HL-60 (cell line): Measurements from ENCODE around the gene SLC25A15.

ENCODE experiments used
- GABPA ChIP-seq: IDR thresholded peaks from 2 replicates; pipeline ENCODE4 v1.6.1; 2012; ENCODE audit warnings: low read depth
- POLR2AphosphoS5 ChIP-seq: IDR thresholded peaks from 2 replicates; pipeline ENCODE4 v1.6.1; 2012; ENCODE audit warnings: low read depth
- SPI1 ChIP-seq: IDR thresholded peaks from 2 replicates; pipeline ENCODE4 v1.6.1; 2012; ENCODE audit warnings: low read depth, mild to moderate bottlenecking, borderline replicate concordance
- TF ChIP-seq, protein P1 (sequence below): IDR thresholded peaks from one replicate; pipeline ENCODE4 v1.5.1; 2011; ENCODE audit warnings: low read length, control low read depth, inconsistent platforms; ENCODE audit not compliant: insufficient read depth

DNA sequence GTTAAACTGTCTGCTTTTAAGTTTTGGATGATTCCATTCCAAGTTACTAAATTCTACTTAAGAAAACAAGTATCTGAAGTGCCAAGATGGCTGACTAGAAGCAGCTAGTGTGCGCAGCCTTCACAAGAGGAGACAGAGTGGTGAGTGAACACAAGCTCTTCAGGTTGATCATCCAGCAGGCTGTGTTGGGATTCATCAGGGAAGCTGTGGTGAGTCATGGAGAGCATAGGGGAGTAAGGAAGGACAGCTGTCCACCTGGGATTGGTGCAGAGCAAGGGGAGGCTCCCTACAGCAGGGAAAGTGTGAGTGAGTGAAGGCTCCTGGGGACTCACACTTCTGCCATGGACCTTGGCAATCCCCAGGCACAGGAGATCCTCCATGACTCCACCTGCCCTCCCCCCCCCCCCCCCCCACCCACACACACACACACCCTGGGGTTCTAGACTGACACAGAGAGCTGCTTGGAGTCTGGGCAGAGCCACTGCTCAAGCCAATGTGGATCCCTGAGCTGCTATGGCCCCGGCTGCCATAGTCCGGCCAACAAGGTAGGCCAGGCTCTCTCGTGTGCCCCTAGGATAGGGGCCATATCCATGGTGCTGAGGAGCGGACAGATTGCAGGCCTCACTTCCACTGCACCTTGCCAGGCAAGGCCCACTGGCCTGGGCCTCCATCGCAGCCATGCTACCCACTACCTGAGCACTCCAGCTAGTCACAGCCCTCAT lies 23.5 kb downstream of the SLC25A15 start:
- TF ChIP-seq, protein P1, sequence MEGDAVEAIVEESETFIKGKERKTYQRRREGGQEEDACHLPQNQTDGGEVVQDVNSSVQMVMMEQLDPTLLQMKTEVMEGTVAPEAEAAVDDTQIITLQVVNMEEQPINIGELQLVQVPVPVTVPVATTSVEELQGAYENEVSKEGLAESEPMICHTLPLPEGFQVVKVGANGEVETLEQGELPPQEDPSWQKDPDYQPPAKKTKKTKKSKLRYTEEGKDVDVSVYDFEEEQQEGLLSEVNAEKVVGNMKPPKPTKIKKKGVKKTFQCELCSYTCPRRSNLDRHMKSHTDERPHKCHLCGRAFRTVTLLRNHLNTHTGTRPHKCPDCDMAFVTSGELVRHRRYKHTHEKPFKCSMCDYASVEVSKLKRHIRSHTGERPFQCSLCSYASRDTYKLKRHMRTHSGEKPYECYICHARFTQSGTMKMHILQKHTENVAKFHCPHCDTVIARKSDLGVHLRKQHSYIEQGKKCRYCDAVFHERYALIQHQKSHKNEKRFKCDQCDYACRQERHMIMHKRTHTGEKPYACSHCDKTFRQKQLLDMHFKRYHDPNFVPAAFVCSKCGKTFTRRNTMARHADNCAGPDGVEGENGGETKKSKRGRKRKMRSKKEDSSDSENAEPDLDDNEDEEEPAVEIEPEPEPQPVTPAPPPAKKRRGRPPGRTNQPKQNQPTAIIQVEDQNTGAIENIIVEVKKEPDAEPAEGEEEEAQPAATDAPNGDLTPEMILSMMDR, result no peak
- TF ChIP-seq GABPA (no peak), POLR2AphosphoS5 (no peak), SPI1 (no peak)
